ENCODE measurements around the gene UBR3.
"Not testable (repeated sequence)": the region's sequence is repeated elsewhere in the genome, so short reads cannot be mapped to it uniquely, and the experiment has no call there.

- TF ChIP-seq EP300, CTCF, USF2, SMC3, HDAC2 (IDR thresholded peaks at IDR 0.05): not testable (repeated sequence)
Observed at GRCh38 chr2:169900103-169900502, 72.8 kb downstream of the UBR3 start.
